ENCODE results near the gene TMEM53.

Gene TMEM53

DNA sequence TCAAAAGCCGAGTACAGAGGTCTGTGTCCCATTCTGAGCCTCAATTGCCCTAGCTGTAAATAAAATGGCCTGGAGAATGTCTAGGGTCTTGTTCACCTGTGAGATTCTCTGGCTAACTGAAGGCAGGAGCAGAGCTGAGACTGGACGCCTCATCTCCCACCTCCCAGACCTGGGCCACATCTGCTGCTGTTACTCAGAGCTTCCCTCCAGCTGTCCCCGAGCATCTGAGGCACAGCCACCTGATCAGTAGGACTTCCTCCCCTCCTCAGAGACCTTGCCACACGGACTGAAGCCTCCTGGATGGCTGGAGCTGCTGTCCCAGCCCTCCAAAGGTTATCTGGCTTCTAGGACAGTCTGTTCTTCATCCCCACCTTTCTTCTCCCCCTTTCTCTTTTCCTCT is 62.4 kb downstream of the TMEM53 start:
- H3K36me3 ChIP-seq, result no peaks in the 10 kb centered on the region
- intact Hi-C loops (cut with DNase I; ENCODE audit: low total_unique reads), result no loop called here
- H3K27ac ChIP-seq, result no peak overlapping the region
- DNase-seq, result no peak
- H3K4me3 ChIP-seq, result no peak overlapping the region
- peaks cover 0 to 4% (median 2%) of the 10 kb centered on the region in 4 donors for H3K4me1 ChIP-seq
- no peaks in the 10 kb centered on the region for H3K9me3 ChIP-seq
- H3K27me3 ChIP-seq, result peaks cover 0 to 81% of the 10 kb centered on the region in 2 donors
- TF ChIP-seq, protein P1, sequence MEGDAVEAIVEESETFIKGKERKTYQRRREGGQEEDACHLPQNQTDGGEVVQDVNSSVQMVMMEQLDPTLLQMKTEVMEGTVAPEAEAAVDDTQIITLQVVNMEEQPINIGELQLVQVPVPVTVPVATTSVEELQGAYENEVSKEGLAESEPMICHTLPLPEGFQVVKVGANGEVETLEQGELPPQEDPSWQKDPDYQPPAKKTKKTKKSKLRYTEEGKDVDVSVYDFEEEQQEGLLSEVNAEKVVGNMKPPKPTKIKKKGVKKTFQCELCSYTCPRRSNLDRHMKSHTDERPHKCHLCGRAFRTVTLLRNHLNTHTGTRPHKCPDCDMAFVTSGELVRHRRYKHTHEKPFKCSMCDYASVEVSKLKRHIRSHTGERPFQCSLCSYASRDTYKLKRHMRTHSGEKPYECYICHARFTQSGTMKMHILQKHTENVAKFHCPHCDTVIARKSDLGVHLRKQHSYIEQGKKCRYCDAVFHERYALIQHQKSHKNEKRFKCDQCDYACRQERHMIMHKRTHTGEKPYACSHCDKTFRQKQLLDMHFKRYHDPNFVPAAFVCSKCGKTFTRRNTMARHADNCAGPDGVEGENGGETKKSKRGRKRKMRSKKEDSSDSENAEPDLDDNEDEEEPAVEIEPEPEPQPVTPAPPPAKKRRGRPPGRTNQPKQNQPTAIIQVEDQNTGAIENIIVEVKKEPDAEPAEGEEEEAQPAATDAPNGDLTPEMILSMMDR (IDR thresholded peaks at IDR 0.05), result no peak

DNA sequence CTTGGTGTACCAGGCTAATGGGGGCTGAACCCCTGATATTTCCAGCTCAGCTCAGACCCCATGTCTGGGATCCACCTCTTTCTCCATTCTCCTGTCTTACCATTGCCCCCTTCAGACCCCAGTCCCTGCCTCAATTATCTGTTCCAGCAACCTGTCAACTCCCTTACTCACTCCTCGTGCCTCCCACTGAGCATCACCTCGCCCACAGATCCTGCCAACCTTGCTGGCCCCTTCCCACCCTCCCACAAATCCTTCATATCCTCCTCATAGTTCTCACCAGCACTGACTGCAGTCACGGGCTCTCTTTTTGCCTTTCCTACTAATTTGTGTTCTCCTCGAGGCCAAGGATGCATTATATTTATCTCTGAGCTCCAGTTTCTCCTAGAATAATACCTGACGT is 62.9 kb downstream of the TMEM53 start:
- Histone ChIP-seq H3K4me1 (no peaks in the 10 kb centered on the region), H3K9me3 (no peaks in the 10 kb centered on the region), H3K27ac (no peak overlapping the region), H3K27me3 (peaks cover 0 to 76% of the 10 kb centered on the region in 2 donors), H3K4me3 (no peak overlapping the region), H3K36me3 (no peaks in the 10 kb centered on the region)
- DNase-seq, result no peak
- intact Hi-C loops (cut with DNase I; ENCODE audit: low total_unique reads), result no loop called here
- TF ChIP-seq, protein P1 (IDR thresholded peaks at IDR 0.05), result no peak

- Histone ChIP-seq H3K36me3 (no peaks in the 10 kb centered on the region), H3K27ac (no peak overlapping the region), H3K4me1 (no peaks in the 10 kb centered on the region), H3K9me3 (no peaks in the 10 kb centered on the region), H3K4me3 (no peak overlapping the region), H3K27me3 (peaks cover 0 to 75% of the 10 kb centered on the region in 2 donors)
- no peak for DNase-seq
- intact Hi-C loops (cut with DNase I; ENCODE audit: low total_unique reads), result no loop called here
- TF ChIP-seq, protein P1 (IDR thresholded peaks at IDR 0.05), result no peak
Observed at GRCh38 chr1:44610527-44611148, 63.6 kb downstream of the TMEM53 start.

GRCh38 chr1:44609768-44610526 is 64.3 kb downstream of the TMEM53 start:
- intact Hi-C loops (cut with DNase I; ENCODE audit: low total_unique reads), result loop anchor here (5.0 kb wide), 1 partner anchor 42 kb away; no protein-coding TSS in a partner anchor
- TF ChIP-seq, protein P1 (IDR thresholded peaks at IDR 0.05), result no peak

GRCh38 chr1:44609412-44609767 is 64.9 kb downstream of the TMEM53 start:
- TF ChIP-seq, protein P1 (IDR thresholded peaks at IDR 0.05), result peak; percentile 33 to 51
- Histone ChIP-seq H3K27ac (no peak overlapping the region), H3K27me3 (peaks cover 0 to 75% of the 10 kb centered on the region in 2 donors), H3K36me3 (no peaks in the 10 kb centered on the region), H3K4me1 (no peaks in the 10 kb centered on the region), H3K4me3 (no peak overlapping the region), H3K9me3 (no peaks in the 10 kb centered on the region)
- DNase-seq, result peak in 1 of 2 donors; percentile 34
- intact Hi-C loops (cut with DNase I; ENCODE audit: low total_unique reads), result loop anchor here (5.0 kb wide), 1 partner anchor 43 kb away; no protein-coding TSS in a partner anchor

More at GRCh38 chr1:44609768-44610526, 64.3 kb downstream of the TMEM53 start:
- H3K27me3 ChIP-seq, result peaks cover 0 to 75% of the 10 kb centered on the region in 2 donors
- DNase-seq, result no peak
- no peaks in the 10 kb centered on the region for H3K36me3 ChIP-seq
- H3K4me1 ChIP-seq, result no peaks in the 10 kb centered on the region
- no peak overlapping the region for H3K27ac ChIP-seq
- H3K9me3 ChIP-seq, result no peaks in the 10 kb centered on the region
- no peak overlapping the region for H3K4me3 ChIP-seq

Measured in tibial artery (tissue), 4 donors.